Measurements from ENCODE around the gene ACTR6.
A peak's percentile ranks its signal among the peaks of the same experiment; 100 is the strongest.
"Not testable (repeated sequence)": the region's sequence is repeated elsewhere in the genome, so short reads cannot be mapped to it uniquely, and the experiment has no call there.

The ACTR6 gene

DNA sequence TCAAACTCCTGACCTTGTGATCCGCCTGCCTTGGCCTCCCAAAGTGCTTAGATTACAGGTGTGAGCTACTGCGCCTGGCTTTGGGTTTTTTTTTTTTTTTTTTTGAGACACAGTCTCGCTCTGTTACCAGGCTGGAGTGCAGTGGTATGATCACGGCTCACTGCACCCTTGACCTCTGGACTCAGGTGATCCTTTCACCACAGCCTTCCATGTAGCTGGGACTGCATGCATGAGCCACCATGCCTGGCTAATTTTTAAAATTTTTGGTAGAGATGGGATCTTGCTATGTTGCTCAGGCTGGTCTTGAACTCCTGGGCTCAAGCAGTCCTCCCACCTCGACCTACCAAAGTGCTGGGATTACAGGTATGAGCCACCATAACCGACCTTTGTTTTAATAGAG is 21.6 kb downstream of the ACTR6 start:
- DNase-seq: not testable (repeated sequence)

DNA sequence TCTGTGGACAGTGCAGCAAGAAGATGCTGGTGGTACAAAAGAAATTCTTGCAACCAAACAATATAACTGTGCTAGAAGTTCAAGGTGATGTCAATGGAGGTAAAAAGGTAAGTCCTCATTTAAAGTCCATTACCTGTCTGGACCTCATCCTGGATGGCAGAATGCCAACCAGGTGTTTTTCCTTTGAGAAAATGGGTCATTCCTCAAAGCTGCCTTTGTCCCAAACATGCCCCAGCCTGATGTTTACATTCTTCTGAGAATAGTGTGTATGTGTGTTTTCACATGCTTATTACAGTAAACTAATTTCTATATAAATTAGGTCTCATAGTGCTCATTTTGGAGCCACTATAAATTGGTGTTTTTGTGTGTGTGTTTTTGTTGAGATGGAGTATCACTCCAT is 24.9 kb downstream of the ACTR6 start:
- DNase-seq: no peak

DNA sequence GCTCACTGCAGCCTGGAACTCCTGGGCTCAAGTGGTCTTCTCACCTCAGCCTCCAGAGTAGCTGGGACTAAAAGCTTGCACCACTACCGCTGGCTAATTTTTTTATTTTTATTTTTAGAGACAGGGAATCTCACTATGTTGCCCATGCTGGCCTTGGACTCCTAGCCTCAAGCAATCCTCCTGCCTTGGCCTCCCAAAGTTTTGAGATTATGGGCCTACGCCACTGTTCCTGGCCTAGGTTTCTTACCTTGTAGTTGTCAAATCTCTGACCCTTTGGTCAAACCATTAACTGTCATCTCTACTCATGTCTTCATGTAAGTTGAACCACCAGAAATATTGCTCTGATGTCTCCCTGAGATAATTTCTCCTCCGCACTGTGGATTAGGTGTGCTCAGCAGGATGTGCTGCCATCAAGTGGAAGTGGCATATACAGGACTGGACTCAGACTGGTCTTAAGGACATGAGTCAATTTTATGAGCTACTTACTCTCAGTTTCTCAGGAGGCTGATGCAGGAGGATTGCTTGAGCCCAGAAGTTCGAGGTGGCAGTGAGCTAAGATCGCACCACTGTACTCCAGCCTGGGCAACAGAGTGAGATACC is 28.5 kb downstream of the ACTR6 start:
- DNase-seq: peak; percentile 51

DNA sequence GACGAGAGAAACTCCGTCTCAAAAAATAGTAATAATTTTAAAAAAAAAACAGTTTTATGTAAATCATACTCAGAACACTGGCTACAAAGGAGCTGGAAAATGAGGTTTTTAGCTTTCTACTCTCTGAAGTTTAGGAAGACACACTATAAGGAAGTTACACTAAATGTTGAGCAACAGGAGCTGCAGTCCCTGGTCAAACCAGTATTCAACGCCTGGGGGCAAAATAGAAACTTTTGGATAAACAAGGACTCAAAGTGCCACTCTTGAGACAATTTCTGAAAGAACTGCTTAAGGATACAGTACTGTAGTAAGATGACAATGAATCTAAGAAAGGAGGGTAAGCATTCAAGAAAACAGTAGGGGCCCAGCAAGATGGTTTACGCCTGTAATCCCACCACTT is 29.3 kb downstream of the ACTR6 start:
- DNase-seq: no peak

DNA sequence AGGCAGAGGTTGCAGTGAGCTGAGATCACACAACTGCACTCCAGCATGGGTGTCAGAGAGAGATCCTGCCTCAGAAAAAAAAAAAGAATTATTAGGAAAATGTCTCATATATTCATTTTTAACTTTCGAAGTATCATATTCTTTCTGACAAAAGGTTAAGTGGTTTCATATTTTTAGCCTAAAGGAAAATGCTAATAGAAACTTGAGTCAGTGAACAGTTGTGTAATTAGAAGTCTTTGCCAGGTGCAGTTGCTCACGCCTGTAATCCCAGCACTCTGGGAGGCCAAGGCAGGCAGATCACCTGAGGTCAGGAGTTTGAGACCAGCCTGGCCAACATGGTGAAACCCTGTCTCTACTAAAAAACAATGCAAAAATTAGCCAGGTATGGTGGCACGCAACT is 31.3 kb downstream of the ACTR6 start:
- not testable (repeated sequence) for DNase-seq

DNA sequence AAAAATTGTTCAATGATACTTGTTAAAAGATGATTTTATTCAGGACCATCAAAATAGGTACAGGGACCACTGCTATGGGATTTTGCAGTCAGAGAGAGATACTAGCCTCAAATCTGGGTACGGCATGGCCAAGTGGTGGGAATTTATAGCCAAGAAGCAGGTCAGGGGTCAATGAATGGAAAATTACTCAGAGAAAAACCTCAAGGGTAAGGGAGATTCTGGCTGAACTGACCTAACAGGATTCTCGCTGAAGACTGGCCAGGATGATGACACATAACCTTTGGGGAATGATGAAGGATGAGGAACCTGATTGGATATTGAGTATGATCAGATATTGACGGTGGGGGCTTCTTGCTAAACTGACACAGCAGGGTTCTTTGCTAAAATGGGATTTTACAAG is 33.6 kb downstream of the ACTR6 start:
- DNase-seq: peak; percentile 35

DNA sequence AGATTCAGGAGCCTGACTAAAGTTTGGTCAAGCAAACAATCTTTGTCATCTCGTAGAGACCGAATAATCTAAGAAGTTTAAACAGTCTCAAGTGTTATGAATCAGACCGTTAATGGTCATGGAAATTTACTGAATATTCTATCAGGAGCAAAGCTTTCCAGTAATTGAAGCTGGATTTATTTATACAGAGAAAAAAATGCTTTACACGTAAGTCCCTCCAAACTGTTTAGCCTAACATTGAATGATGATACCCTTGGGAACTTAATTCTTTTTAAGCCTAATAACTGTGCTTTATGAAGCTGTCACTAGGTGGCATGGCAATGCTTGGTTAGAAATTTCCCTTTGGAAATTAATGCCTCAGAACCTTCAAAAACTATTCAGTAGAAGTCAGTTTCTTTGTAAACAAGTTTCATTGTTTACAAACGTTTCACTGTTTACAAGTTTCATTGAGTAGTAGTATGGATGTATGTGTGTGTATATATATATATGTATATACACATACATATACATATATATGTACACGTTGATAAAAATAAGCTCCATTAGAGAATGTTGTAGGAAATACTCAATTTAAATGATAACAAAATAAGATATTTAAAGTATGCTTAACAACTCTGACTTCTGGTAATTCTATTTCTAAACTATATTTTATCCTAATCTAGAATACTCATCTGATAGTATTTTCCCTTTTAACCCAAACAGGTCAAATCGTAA is 34.1 kb downstream of the ACTR6 start:
- peak; percentile 82 for DNase-seq

DNA sequence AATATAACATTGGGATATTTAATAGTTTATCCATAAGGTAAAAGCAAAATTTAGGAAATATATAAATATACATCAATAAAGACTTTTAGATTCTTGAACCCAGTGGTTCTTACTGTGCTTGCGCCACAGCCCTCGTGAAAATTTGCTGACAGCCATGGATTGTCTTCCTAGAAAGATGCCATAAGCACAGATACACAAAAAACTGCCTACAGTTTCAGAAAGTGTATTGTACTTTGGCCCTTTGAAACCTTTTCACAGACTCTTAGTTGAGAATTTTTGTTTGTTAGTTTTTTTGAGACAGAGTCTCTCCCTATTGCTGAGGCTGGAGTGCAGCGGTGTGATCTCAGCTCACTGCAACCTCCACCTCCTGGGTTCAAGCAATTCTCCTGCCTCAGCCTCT is 38.2 kb downstream of the ACTR6 start:
- no peak for DNase-seq

DNA sequence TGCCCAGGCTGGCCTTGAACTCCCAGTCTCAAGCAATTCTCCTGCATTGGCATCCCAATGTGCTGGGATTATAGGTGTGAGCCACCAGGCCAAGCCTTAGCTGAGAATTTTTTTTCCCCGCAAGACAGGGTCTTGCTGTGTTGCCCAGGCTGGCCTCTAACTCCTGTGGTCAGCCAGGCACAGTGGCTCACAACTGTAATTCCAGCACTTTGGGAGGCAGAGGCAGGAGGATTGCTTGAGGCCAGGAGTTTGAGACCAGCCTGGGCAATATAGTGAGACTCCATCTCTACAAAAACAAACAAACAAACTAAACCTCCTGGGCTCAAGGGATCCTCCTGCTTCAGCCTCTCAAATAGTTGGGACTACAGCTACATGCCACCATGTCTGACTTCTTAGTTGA is 39.0 kb downstream of the ACTR6 start:
- no peak for DNase-seq

DNA sequence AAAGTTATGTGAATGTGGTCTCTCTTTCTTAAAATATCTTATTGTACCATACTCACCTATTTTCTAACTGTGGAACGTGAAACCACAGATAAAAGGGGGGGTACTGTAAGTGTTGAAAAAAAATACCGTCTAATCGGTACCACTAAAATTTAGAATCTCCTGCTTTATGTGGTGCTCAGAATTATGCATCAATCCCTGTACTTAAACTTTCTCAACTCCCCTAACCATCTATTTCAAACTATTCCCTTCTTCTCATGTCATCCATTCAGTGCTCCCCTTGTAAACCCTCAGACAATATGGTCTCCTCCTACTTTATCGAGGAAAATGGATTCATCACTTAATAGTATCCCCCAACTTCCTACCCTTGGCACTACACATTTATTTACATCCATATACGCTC is 42.5 kb downstream of the ACTR6 start:
- no peak for DNase-seq

DNA sequence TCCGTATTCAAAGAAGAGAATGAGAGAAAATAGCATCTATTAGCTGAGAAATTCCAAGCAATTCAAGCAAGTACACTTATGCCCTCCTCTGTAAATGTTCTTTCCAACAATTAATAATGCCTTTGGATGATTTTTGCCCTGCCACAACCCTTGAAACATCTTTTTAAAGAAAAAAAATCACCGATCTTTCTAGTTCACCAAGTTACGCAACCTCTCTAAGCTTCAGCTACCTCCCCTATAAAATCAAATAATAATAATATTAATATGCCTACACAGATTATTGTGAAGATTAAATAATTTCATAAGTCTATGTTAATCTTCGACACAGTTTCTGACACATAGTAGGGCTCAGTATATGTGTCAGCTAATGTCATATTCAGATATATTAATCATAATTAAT is 47.1 kb downstream of the ACTR6 start:
- no peak for DNase-seq

DNA sequence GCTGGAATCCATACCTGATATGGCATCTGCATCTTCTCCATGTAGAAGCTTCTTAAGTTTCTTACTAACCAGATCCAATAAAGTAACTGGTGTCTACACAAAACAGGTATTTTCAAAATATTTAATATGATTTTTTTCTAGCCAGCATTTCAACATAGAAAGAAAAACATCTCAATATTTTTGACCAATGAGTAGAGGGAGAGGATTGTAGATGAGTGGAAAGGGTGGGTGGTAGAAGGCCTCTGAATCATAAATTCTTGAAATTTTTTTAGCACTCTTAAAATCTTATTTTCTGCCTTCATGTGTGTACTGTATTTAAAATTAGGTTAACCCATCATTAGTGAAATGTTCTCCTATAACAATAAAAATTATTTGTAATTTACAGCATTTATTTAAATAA is 48.3 kb downstream of the ACTR6 start:
- no peak for DNase-seq

DNA sequence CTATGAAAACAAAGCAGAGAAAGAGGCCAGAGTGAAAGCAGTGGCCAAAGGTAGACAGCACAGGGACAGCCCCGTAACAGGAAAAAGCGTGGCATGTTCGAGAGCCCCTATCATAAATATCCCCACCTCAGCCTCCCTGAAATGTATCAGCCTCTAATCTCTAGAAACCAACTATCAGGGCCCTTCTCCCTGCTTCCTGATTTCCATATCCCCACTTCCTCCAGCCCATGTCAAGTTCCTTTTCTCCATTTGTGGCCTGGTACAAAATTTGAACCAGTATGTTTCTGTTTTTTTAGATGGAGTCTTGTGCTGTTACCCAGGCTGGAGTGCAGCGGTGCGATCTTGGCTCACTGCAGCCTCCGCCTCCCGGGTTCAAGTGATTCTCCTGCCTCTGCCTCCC is 49.3 kb downstream of the ACTR6 start:
- no peak for DNase-seq

DNA sequence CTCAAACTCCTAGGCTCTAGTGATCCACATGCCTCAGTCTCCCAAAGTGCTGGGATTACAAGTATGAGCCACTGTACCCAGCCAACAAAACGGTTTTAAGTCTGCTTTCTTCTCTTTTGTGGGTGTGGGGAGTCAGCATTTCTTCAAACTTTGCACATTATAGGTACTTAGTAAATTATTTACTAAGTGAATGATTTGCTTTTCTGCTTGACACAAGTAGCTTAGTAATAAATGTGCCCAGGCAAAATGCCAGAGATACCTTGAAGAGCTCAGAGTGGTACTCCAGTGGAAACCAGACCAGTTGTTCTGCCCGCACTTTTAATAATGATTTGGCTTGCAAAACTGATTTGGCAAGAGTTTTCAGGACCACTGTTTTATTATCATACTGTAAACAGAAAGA is 51.3 kb downstream of the ACTR6 start:
- DNase-seq: peak; percentile 97

DNA sequence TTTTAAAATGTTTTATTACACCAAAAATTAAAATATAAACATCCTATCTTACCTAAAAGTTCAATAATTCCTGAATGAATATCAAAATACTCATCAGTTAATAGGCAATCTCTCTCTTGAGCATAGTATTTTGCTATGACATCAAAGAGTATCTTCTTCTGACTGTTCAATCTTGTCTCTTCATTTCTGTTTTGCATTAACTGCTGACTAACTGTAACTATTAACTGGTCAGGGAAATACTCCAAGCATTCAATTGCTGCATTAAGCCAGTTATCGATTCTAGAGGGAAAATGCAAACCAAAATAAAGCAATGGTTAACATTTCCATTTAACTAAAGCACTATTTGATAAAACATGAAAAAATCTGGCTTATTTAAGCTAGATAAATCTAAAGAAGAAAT is 52.8 kb downstream of the ACTR6 start:
- no peak for DNase-seq

DNA sequence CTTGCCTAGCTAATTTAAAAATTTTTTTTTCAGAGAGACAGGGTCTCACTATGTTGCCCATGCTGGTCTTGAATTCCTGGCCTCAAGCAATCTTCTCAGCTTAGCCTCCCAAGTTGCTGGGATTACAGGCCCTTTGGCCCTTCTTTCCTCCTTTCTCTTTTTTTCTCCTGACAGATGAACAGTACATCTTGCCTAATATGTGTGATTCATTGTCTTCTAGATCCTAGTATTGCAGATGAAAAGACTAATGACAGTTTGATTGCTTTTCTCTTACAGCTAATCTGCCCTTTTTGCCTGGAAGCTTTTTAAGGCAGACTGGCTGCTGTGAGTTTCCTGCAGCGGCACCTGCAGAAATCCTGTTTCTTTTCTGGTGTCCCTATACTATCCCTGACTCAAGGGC is 54.3 kb downstream of the ACTR6 start:
- DNase-seq: no peak

DNA sequence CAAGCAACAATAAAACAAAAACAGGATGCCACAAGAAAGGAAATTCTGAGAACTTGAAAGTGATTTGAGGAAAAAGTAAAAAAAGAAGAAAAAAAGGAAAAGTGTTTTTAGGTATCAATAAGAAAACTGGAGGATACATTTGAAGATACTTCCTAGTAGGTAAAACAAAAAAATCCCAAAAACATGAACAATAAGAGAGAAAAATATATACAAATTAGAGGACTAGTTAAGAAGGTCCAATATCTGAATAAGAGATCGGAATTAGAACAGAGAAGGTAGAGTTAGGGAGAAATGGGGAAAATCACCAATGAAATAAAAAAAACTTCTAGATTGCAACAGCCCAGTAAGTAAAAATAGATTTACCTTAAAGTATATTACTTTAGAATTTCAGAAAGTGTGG is 57.5 kb downstream of the ACTR6 start:
- DNase-seq: no peak

DNA sequence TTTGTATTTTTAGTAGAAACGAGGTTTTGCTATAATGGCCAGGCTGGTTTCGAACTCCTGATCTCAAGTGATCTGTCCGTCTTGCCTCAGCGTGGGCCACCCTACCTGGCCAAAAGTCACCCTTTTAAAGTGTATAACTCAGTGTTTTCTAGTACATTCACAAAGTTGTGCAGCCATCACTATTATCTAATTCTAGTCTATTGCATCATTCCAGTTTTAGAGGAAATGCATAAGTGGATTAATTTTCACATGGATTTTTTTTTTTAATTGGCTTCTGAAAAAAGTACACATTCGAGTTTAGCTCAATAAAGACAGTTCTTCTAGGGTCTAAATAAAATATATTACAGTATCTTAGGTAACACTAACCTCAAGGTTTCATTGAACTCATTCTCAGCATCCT is 62.5 kb downstream of the ACTR6 start:
- no peak for DNase-seq

DNA sequence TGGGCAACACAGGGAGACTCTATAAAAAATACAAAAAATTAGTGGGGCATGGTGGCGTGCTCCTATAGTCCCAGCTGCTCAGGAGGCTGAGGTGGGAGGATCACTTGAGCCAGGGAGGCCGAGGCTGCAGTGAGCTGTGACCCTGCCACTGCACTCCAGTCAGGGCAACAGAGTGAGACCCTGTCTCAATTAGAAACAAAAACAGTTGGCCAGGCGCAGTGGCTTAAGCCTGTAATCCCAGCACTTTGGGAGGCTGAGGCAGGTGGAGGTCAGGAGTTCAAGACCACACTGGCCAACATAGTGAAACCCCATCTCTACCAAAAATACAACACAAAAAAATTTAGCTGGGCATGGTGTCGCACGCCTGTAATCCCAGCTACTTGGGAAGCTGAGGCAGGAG is 64.5 kb downstream of the ACTR6 start:
- not testable (repeated sequence) for DNase-seq

DNA sequence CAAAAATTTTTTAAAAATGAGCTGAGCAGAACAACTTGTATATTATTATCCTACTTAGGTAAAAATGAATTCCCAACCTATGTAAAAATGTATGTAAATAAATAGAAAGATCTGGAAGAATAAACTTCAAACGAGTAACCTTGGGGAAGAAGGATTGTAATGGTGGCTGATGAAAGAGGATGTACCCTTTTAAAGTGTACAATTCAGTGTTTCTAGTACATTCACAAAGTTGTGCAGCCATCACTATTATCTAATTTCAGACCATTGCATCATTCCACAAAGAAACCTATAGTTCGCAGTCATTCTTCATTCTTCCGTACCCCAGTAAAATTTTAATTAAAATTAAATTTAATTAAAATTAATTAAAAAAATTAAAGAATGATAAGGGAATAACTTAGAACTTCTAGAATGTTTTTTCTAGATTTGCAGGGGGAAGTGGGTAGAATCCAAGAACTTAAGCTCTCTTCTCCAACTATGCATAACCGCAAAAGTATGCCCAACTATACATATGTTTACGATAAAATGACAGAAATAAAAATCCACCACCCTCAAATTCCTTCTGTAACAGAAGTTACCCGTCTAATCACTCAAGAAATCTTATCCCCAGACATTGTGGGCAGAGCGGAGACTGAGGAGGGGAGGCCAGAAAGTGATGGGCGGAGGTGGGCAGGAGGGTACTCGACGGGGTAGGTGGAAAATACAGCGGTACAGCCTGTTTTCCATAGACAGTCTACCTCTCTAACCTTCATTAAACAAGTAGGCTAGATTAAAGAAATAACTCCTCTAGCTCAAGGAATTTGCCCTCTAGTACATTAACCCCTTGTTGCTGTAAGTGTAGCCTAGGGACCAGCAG is 65.3 kb downstream of the ACTR6 start:
- no peak for DNase-seq

DNA sequence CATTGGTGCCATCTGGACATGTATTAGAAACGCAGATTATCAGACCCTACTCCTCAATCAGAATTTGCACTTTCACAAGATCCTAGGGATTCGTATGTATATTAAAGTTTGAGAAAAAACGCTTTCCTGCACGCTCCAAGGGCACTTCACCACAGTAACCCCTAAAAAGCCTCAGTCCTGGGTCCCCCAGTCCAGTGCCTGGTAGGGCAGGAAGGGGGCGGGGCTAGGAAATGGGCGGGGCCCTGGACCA is 65.9 kb downstream of the ACTR6 start:
- DNase-seq: no peak

DNA sequence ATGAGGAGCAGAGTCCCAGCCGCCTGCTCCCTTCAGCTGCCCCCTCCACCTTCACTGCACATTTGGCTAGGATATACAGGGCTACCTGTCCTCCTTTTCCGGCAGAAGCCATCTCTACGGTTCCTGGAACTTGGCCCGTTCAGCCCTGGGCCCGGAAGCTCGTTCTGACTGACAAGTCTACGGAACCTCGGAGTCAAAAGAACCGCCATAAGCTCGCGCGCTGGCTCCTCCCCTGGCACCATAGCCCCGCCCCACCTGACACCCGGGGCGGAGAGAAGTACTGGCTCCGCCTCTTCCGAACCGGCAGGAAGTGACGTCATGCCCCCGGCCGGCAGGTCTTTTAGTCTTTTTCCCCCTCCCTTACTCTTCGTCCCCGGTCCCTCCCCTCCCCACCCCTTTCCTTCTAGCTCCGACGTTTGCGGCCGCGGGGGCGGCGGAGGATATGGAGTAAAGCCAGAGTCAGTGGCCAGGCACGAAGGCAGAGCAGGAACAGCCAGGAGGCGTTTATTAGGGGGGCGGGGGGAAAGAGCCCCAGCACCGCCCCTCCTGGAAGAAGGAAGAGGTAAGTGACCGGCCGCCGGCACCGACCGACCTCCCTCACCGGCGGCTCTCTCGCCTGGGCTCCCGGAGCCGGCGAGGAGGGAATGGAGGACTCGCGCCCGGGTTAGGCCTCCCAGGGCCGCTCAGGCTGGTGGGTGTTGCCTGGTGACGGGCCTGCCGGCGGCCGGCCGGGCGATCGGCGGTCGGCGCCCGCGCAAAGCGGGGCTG is 66.4 kb downstream of the ACTR6 start, which contains the start of the genes DEPDC4 and SCYL2:
Gene DEPDC4, minus strand, starts transcription at position 245 of the 768 bp plus-strand sequence. Its CDS starts 3 bp downstream, at position 242.
Gene SCYL2, plus strand, starts transcription at position 343 of the 768 bp plus-strand sequence. CDS start 15,794 bp downstream, outside the sequence.
- peak; percentile 99 for DNase-seq

DNA sequence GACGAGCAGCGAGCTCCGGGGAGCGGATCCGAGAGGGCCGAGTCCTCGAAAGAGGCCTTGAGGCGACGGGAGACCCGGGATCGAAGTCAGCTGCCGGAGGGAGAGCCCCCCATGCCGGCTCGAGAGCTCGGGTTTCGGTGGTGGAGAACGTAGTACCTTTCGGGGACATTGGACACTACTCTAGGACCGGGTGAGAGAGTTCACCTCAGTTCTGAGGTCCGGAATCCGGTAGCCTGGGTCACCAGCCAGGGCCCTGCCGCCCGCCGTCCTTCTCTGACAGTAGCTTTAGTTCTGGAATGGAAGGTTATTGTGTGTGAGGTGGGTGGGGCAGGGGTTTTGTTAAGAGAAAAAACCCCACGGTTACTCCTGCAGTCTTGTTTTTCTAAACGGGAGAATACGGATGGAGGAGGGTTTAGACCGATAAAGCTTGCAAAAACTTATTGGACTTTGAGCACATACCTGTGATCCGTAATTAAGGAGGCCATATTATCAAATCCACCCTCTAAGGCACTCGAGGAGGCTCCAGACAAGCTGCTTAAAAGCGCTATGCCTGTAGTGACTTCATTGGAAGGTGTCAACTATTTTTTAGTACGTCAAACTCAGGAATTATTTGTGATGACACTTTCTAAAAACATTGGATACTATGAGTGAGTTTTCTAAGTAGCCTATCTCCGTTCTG is 67.1 kb downstream of the ACTR6 start:
- peak; percentile 74 for DNase-seq
